Activated T-cell treated with anti-CD3 and anti-CD28 coated beads, Interleukin-2, amount 50 U/mL, for 24 hours (primary cell): Measurements from ENCODE around the gene ZNF692.

Experiments used
- DNase-seq: peaks from one replicate; pipeline ENCODE4 v3.0.0-alpha.2; 2020
- H3K27ac Mint-ChIP-seq: 2 replicates; pipeline ENCODE4 v1.8.0; 2020; ENCODE audit warnings: mild to moderate bottlenecking, mixed read lengths
- H3K27me3 Mint-ChIP-seq: 2 replicates; pipeline ENCODE4 v1.8.0; 2020; ENCODE audit warnings: mixed read lengths
- H3K36me3 Mint-ChIP-seq: 2 replicates; pipeline ENCODE4 v1.8.0; 2020; ENCODE audit warnings: low read depth, mixed read lengths
- H3K4me1 Mint-ChIP-seq: 2 replicates; pipeline ENCODE4 v1.8.0; 2020; ENCODE audit warnings: low read depth, mixed read lengths
- H3K4me3 Mint-ChIP-seq: 2 replicates; pipeline ENCODE4 v1.8.0; 2020; ENCODE audit warnings: mild to moderate bottlenecking, moderate library complexity, mixed read lengths
- H3K9me3 Mint-ChIP-seq: 2 replicates; pipeline ENCODE4 v1.8.0; 2020; ENCODE audit warnings: mixed read lengths

ZNF692 gene

GRCh38 chr1:248858891-248859889 is at the start of gene ZNF692:
Gene ZNF692 (minus strand): TSS chr1:248859085. CDS start chr1:248858309, 776 bp downstream.
- Mint-ChIP-seq H3K9me3 (no peaks in the 10 kb centered on the region), H3K4me3 (peak within 1 kb of the TSS; percentile 94), H3K4me1 (peaks cover 38% of the 10 kb centered on the region), H3K36me3 (peaks cover 5% of the 10 kb centered on the region), H3K27ac (peak within 1 kb of the TSS; percentile 97), H3K27me3 (no peaks in the 10 kb centered on the region)
- DNase-seq: peak; percentile 97

- Mint-ChIP-seq H3K4me1 (peaks cover 39% of the 10 kb centered on the region), H3K36me3 (peaks cover 4% of the 10 kb centered on the region), H3K27ac (peak overlapping the region; percentile 95), H3K4me3 (peak overlapping the region; percentile 89), H3K27me3 (no peaks in the 10 kb centered on the region), H3K9me3 (no peaks in the 10 kb centered on the region)
- DNase-seq: no peak
Observed at GRCh38 chr1:248906753-248907661, 48.1 kb upstream of the ZNF692 start.

GRCh38 chr1:248906009-248906752 is 47.3 kb upstream of the ZNF692 start, which contains the start of gene PGBD2:
Gene PGBD2 (plus strand): TSS chr1:248906235. CDS start chr1:248913863, 7,628 bp downstream.
- H3K9me3 Mint-ChIP-seq: no peaks in the 10 kb centered on the region
- H3K4me1 Mint-ChIP-seq: peaks cover 40% of the 10 kb centered on the region
- peaks cover 4% of the 10 kb centered on the region for H3K36me3 Mint-ChIP-seq
- H3K27me3 Mint-ChIP-seq: no peaks in the 10 kb centered on the region
- H3K4me3 Mint-ChIP-seq: peak within 1 kb of the TSS; percentile 94
- DNase-seq: peak; percentile 98
- peak within 1 kb of the TSS; percentile 99 for H3K27ac Mint-ChIP-seq

GRCh38 chr1:248905662-248906008 is 46.8 kb upstream of the ZNF692 start:
- peak overlapping the region; percentile 94 for H3K4me3 Mint-ChIP-seq
- peaks cover 4% of the 10 kb centered on the region for H3K36me3 Mint-ChIP-seq

GRCh38 chr1:248904437-248905216 is 45.7 kb upstream of the ZNF692 start:
- no peak for DNase-seq
- Mint-ChIP-seq H3K27ac (no peak overlapping the region), H3K4me1 (peaks cover 36% of the 10 kb centered on the region), H3K27me3 (peaks cover 3% of the 10 kb centered on the region), H3K4me3 (no peak overlapping the region), H3K9me3 (no peaks in the 10 kb centered on the region), H3K36me3 (peaks cover 1% of the 10 kb centered on the region)

More at GRCh38 chr1:248905662-248906008, 46.8 kb upstream of the ZNF692 start:
- no peaks in the 10 kb centered on the region for H3K27me3 Mint-ChIP-seq
- peak overlapping the region; percentile 99 for H3K27ac Mint-ChIP-seq
- no peak for DNase-seq
- peaks cover 40% of the 10 kb centered on the region for H3K4me1 Mint-ChIP-seq
- no peaks in the 10 kb centered on the region for H3K9me3 Mint-ChIP-seq

- Mint-ChIP-seq H3K27ac (no peak overlapping the region), H3K4me3 (no peak overlapping the region), H3K4me1 (peaks cover 10% of the 10 kb centered on the region), H3K36me3 (no peaks in the 10 kb centered on the region), H3K9me3 (no peaks in the 10 kb centered on the region), H3K27me3 (peaks cover 26% of the 10 kb centered on the region)
- DNase-seq: no peak
Observed at GRCh38 chr1:248901578-248901977, 42.7 kb upstream of the ZNF692 start.

GRCh38 chr1:248900637-248901036 is 41.8 kb upstream of the ZNF692 start:
- no peak for DNase-seq
- Mint-ChIP-seq H3K27me3 (peaks cover 33% of the 10 kb centered on the region), H3K27ac (no peak overlapping the region), H3K4me1 (peaks cover 8% of the 10 kb centered on the region), H3K4me3 (no peak overlapping the region), H3K36me3 (no peaks in the 10 kb centered on the region), H3K9me3 (no peaks in the 10 kb centered on the region)

- Mint-ChIP-seq H3K4me1 (peaks cover 1% of the 10 kb centered on the region), H3K27me3 (peaks cover 54% of the 10 kb centered on the region)
Observed at GRCh38 chr1:248897412-248898337, 38.8 kb upstream of the ZNF692 start.

GRCh38 chr1:248894837-248895236 is 36.0 kb upstream of the ZNF692 start:
- Mint-ChIP-seq H3K27me3 (peaks cover 68% of the 10 kb centered on the region), H3K27ac (no peak overlapping the region), H3K4me1 (peaks cover 1% of the 10 kb centered on the region), H3K4me3 (no peak overlapping the region), H3K9me3 (no peaks in the 10 kb centered on the region), H3K36me3 (no peaks in the 10 kb centered on the region)
- DNase-seq: no peak

More at GRCh38 chr1:248897412-248898337, 38.8 kb upstream of the ZNF692 start:
- DNase-seq: no peak
- H3K27ac Mint-ChIP-seq: no peak overlapping the region
- no peaks in the 10 kb centered on the region for H3K9me3 Mint-ChIP-seq
- H3K4me3 Mint-ChIP-seq: no peak overlapping the region
- no peaks in the 10 kb centered on the region for H3K36me3 Mint-ChIP-seq

- DNase-seq: no peak
- Mint-ChIP-seq H3K9me3 (no peaks in the 10 kb centered on the region), H3K27me3 (peaks cover 51% of the 10 kb centered on the region), H3K4me3 (no peak overlapping the region), H3K4me1 (peaks cover 1% of the 10 kb centered on the region), H3K36me3 (no peaks in the 10 kb centered on the region), H3K27ac (no peak overlapping the region)
Observed at GRCh38 chr1:248892590-248892989, 33.7 kb upstream of the ZNF692 start.

- DNase-seq: no peak
Observed at GRCh38 chr1:248891758-248892157, 32.9 kb upstream of the ZNF692 start.

GRCh38 chr1:248890549-248891498 is 31.9 kb upstream of the ZNF692 start:
- peaks cover 1% of the 10 kb centered on the region for H3K4me1 Mint-ChIP-seq
- H3K27ac Mint-ChIP-seq: no peak overlapping the region
- no peaks in the 10 kb centered on the region for H3K36me3 Mint-ChIP-seq
- H3K4me3 Mint-ChIP-seq: no peak overlapping the region
- peaks cover 36% of the 10 kb centered on the region for H3K27me3 Mint-ChIP-seq
- no peaks in the 10 kb centered on the region for H3K9me3 Mint-ChIP-seq
- DNase-seq: no peak

More at GRCh38 chr1:248891758-248892157, 32.9 kb upstream of the ZNF692 start:
- peaks cover 44% of the 10 kb centered on the region for H3K27me3 Mint-ChIP-seq
- H3K36me3 Mint-ChIP-seq: no peaks in the 10 kb centered on the region
- no peak overlapping the region for H3K4me3 Mint-ChIP-seq
- no peak overlapping the region for H3K27ac Mint-ChIP-seq
- H3K9me3 Mint-ChIP-seq: no peaks in the 10 kb centered on the region
- H3K4me1 Mint-ChIP-seq: peaks cover 1% of the 10 kb centered on the region
